CD14-positive monocyte (primary cell): Measurements from ENCODE around the gene SKIL. TPM values are rescaled to one million over a fixed set of nuclear protein-coding genes. Genes with fewer than 3 reads are reported as not detected.

ENCODE experiments used
- DNase-seq, 3 donors: peaks; one replicate each; pipeline ENCODE4 v3.0.0-alpha.2; 2011 to 2022
- H2AFZ ChIP-seq: 2 replicates; pipeline ENCODE4 v1.6.0; 2012; ENCODE audit warnings: mild to moderate bottlenecking, low read depth, low read length, inconsistent platforms; ENCODE audit not compliant: insufficient read depth, poor library complexity, severe bottlenecking
- H3K27ac ChIP-seq, 2 donors: 1 replicate in 1 of 2; 2 replicates in 1 of 2; pipeline ENCODE4 v1.5.1; 2012 to 2013; ENCODE audit warnings: low read length in 2 of 2, control low read depth in 1 of 2, inconsistent platforms in 1 of 2, low read depth in 1 of 2, mild to moderate bottlenecking in 1 of 2
- H3K27me3 ChIP-seq, 2 donors: one replicate each; pipeline versions ENCODE4 v1.6.0 to v1.6.1; 2011 to 2013; ENCODE audit warnings: low read length in 2 of 2; ENCODE audit not compliant: control insufficient read depth in 2 of 2, insufficient read depth in 2 of 2
- H3K36me3 ChIP-seq, 2 donors: replicated peaks in 1 of 2; 1 replicate in 1 of 2; 2 replicates in 1 of 2; pipeline versions ENCODE4 v1.5.1 to v1.6.1; 2012 to 2013; ENCODE audit warnings: low read length in 2 of 2, control low read depth in 1 of 2, inconsistent platforms in 1 of 2, mild to moderate bottlenecking in 1 of 2; ENCODE audit not compliant: insufficient read depth in 2 of 2, control insufficient read depth in 1 of 2
- H3K4me1 ChIP-seq, 2 donors: 1 replicate in 1 of 2; 2 replicates in 1 of 2; pipeline versions ENCODE4 v1.5.1 to v1.6.1; 2012 to 2013; ENCODE audit warnings: low read length in 2 of 2, control low read depth in 1 of 2, inconsistent platforms in 1 of 2, mild to moderate bottlenecking in 1 of 2, moderate library complexity in 1 of 2; ENCODE audit not compliant: insufficient read depth in 2 of 2, control insufficient read depth in 1 of 2
- H3K4me2 ChIP-seq: replicated peaks from 2 replicates; pipeline ENCODE3; 2012; ENCODE audit warnings: low read length, moderate library complexity, mild to moderate bottlenecking; ENCODE audit not compliant: poor library complexity, severe bottlenecking; ENCODE audit errors: extremely low read depth
- H3K4me3 ChIP-seq, 3 experiments: fragments of 200-600 bp in 1 of 3; sonication (generic) in 1 of 3; replicated peaks in 1 of 3; 1 replicate in 2 of 3; 2 replicates in 1 of 3; pipeline ENCODE4 v1.5.1; 2011 to 2013; ENCODE audit warnings: low read length in 3 of 3, mild to moderate bottlenecking in 3 of 3, control low read depth in 2 of 3, low read depth in 2 of 3, inconsistent platforms in 1 of 3, moderate library complexity in 1 of 3
- H3K79me2 ChIP-seq: 2 replicates; pipeline ENCODE4 v1.6.0; 2012; ENCODE audit warnings: mild to moderate bottlenecking, control low read depth, inconsistent platforms, low read length, moderate library complexity; ENCODE audit not compliant: insufficient read depth
- H3K9ac ChIP-seq: 2 replicates; pipeline ENCODE4 v1.6.0; 2017; ENCODE audit warnings: low read length, mild to moderate bottlenecking; ENCODE audit not compliant: insufficient read depth, poor library complexity, severe bottlenecking
- H3K9me3 ChIP-seq, 2 donors: replicated peaks in 1 of 2; 1 replicate in 1 of 2; 2 replicates in 1 of 2; pipeline versions ENCODE4 v1.5.1 to v1.6.1; 2012 to 2013; ENCODE audit warnings: low read length in 2 of 2, control low read depth in 1 of 2; ENCODE audit not compliant: control insufficient read depth in 1 of 2, insufficient read depth in 1 of 2
- H4K20me1 ChIP-seq: 2 replicates; pipeline ENCODE4 v1.6.0; 2012; ENCODE audit warnings: mild to moderate bottlenecking, low read length, control low read depth, moderate library complexity; ENCODE audit not compliant: insufficient read depth
- H3K27ac Mint-ChIP-seq, 7 donors: one replicate each; pipeline ENCODE4 v1.8.0; 2020; ENCODE audit warnings: mild to moderate bottlenecking in 7 of 7, mixed read lengths in 7 of 7, moderate library complexity in 6 of 7, inconsistent platforms in 2 of 7
- H3K27me3 Mint-ChIP-seq, 3 donors: one replicate each; pipeline ENCODE4 v1.8.0; 2021 to 2022; ENCODE audit warnings: low read depth in 3 of 3, mild to moderate bottlenecking in 3 of 3, mixed read lengths in 3 of 3, moderate library complexity in 3 of 3, inconsistent platforms in 1 of 3
- H3K36me3 Mint-ChIP-seq, 2 donors: one replicate each; pipeline ENCODE4 v1.8.0; 2020; ENCODE audit warnings: mixed read lengths in 2 of 2, inconsistent platforms in 1 of 2, mild to moderate bottlenecking in 1 of 2
- H3K4me1 Mint-ChIP-seq: one replicate; pipeline ENCODE4 v1.8.0; 2020; ENCODE audit warnings: mild to moderate bottlenecking, mixed read lengths
- H3K4me3 Mint-ChIP-seq, 2 donors: one replicate each; pipeline ENCODE4 v1.8.0; 2020; ENCODE audit warnings: mild to moderate bottlenecking in 2 of 2, mixed read lengths in 2 of 2, moderate library complexity in 1 of 2
- H3K9me3 Mint-ChIP-seq, 7 donors: one replicate each; pipeline ENCODE4 v1.8.0; 2020 to 2022; ENCODE audit warnings: mixed read lengths in 7 of 7, mild to moderate bottlenecking in 6 of 7, moderate library complexity in 6 of 7, inconsistent platforms in 2 of 7
- WGBS: methylation state at CpG from one replicate; pipeline ENCODE4 v1.1.5; 2013; ENCODE audit warnings: missing lambda C conversion rate; ENCODE audit not compliant: insufficient coverage; 5-methylcytosine and 5-hydroxymethylcytosine counted together
- intact Hi-C, 2 donors: fragments of 100-400 bp; cut with micrococcal nuclease; formaldehyde crosslinking; loops; one replicate each; pipeline versions ENCODE4 v1.15.0 to v1.15.1; 2023
- polyA plus RNA-seq, 3 donors: library from polyadenylated mRNA; depleted of rRNA in 1 of 3; unstranded in 2 of 3; stranded (reverse) in 1 of 3; fragments of 300-500 nt in 2 of 3; fragments of >200 nt in 1 of 3; fragmentation: Illumina TruSeq in 2 of 3; gene quantifications; 1 replicate in 2 of 3; 2 replicates in 1 of 3; pipeline ENCODE4 v1.2.3, GENCODE V29; 2012 to 2021
- TF ChIP-seq, protein P1 (sequence below): fragments of 200-600 bp; IDR thresholded peaks from one replicate; pipeline ENCODE4 v1.8.0; 2022; ENCODE audit warnings: antibody characterized with exemption, mild to moderate bottlenecking

The SKIL gene
- polyA plus RNA-seq, 3 donors, result 7.5 to 13.4 (median 9.2) TPM

DNA sequence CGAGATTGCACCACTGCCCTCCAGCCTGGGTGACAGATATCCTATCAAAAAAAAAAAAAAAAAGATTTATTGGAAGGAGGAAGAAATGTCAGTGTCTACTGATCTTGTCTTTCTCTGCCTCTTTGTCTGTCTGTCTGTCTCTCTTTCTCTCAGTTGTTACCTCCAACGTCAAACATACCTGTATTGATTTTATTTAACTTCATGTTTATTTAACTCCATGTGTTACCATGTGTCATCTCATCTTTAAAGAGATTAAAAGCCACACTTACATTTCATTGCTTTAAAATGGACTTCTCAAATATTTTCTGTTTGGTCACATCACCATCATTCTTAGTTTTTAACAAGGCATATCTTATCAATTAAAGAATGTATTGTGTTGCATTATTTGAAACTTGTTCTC lies 70.6 kb downstream of the SKIL start:
- Histone ChIP-seq H3K4me3 (no peak overlapping the region), H3K4me1 (no peaks in the 10 kb centered on the region), H3K9me3 (no peaks in the 10 kb centered on the region), H4K20me1 (no peaks in the 10 kb centered on the region), H3K27me3 (no peaks in the 10 kb centered on the region), H3K9ac (no peak overlapping the region), H3K27ac (no peak overlapping the region), H3K79me2 (no peaks in the 10 kb centered on the region), H3K36me3 (no peaks in the 10 kb centered on the region), H3K4me2 (no peak overlapping the region), H2AFZ (no peak overlapping the region)
- intact Hi-C loops, result no loop called here
- H3K27me3 Mint-ChIP-seq, result peaks cover 7 to 13% (median 9%) of the 10 kb centered on the region in 3 donors
- TF ChIP-seq, protein P1, sequence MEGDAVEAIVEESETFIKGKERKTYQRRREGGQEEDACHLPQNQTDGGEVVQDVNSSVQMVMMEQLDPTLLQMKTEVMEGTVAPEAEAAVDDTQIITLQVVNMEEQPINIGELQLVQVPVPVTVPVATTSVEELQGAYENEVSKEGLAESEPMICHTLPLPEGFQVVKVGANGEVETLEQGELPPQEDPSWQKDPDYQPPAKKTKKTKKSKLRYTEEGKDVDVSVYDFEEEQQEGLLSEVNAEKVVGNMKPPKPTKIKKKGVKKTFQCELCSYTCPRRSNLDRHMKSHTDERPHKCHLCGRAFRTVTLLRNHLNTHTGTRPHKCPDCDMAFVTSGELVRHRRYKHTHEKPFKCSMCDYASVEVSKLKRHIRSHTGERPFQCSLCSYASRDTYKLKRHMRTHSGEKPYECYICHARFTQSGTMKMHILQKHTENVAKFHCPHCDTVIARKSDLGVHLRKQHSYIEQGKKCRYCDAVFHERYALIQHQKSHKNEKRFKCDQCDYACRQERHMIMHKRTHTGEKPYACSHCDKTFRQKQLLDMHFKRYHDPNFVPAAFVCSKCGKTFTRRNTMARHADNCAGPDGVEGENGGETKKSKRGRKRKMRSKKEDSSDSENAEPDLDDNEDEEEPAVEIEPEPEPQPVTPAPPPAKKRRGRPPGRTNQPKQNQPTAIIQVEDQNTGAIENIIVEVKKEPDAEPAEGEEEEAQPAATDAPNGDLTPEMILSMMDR, result no peak
- H3K4me1 Mint-ChIP-seq, result no peaks in the 10 kb centered on the region
- H3K9me3 Mint-ChIP-seq, result no peaks in the 10 kb centered on the region
- H3K27ac Mint-ChIP-seq, result no peak overlapping the region
- DNase-seq, result no peak
- WGBS, result no CpG with 5 or more reads among the region's 2 CpGs
- H3K4me3 Mint-ChIP-seq, result no peak overlapping the region
- no peaks in the 10 kb centered on the region for H3K36me3 Mint-ChIP-seq

DNA sequence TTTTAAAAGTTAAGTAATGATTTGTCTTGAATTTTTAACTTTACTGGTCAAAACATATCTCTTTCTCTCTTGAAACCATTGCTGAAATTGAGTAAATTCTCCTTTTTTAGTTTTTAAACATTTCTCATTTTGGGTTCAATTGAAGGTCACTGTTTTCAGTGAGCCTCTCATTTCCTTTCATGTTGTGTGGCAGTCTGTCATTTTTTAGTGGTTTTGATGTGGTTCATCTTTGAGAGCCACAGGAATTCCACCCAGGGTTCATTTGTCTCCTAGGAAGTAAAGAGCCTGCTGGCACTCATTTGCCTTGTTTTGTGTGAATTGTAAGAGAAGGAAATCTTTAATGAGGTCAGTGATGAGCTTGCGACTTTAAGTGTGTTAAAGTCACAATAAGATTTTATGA lies 71.5 kb downstream of the SKIL start:
- H3K27me3 ChIP-seq, result no peaks in the 10 kb centered on the region
- Mint-ChIP-seq H3K27ac (no peak overlapping the region), H3K27me3 (peaks cover 7 to 10% (median 9%) of the 10 kb centered on the region in 3 donors), H3K4me1 (no peaks in the 10 kb centered on the region), H3K36me3 (no peaks in the 10 kb centered on the region), H3K4me3 (no peak overlapping the region), H3K9me3 (no peaks in the 10 kb centered on the region)
- no peaks in the 10 kb centered on the region for H4K20me1 ChIP-seq
- no peaks in the 10 kb centered on the region for H3K4me1 ChIP-seq
- no peak overlapping the region for H3K27ac ChIP-seq
- intact Hi-C loops, result no loop called here
- TF ChIP-seq, protein P1, result no peak
- WGBS, result no CpG with 5 or more reads among the region's 1 CpG
- H3K36me3 ChIP-seq, result no peaks in the 10 kb centered on the region
- H2AFZ ChIP-seq, result no peak overlapping the region
- H3K4me3 ChIP-seq, result no peak overlapping the region
- no peaks in the 10 kb centered on the region for H3K9me3 ChIP-seq
- H3K9ac ChIP-seq, result no peak overlapping the region
- no peak overlapping the region for H3K4me2 ChIP-seq
- H3K79me2 ChIP-seq, result no peaks in the 10 kb centered on the region
- no peak for DNase-seq
